ENCODE results near the gene MAP4K3.

DNA sequence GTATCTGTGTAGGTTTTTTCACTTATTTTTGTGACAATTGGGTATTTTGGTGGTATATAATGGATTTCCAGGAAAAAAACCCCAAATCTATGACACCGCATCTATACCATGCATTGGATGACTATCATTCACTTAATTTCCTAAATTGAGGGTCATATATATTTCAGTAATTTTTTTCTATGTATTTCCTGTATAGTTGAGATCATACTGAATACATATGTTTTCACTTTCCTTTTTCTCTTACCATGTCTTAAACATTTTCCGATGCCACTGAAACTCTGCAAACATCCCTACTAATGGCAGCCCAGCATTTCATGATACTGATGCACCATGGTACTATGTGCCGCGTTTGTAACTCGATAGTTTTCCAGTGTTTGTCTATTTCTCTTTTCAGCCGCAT is 233.7 kb downstream of the MAP4K3 start:
- no peak for TF ChIP-seq POLR2A (IDR thresholded peaks at IDR 0.05)
- TF ChIP-seq, protein P1, sequence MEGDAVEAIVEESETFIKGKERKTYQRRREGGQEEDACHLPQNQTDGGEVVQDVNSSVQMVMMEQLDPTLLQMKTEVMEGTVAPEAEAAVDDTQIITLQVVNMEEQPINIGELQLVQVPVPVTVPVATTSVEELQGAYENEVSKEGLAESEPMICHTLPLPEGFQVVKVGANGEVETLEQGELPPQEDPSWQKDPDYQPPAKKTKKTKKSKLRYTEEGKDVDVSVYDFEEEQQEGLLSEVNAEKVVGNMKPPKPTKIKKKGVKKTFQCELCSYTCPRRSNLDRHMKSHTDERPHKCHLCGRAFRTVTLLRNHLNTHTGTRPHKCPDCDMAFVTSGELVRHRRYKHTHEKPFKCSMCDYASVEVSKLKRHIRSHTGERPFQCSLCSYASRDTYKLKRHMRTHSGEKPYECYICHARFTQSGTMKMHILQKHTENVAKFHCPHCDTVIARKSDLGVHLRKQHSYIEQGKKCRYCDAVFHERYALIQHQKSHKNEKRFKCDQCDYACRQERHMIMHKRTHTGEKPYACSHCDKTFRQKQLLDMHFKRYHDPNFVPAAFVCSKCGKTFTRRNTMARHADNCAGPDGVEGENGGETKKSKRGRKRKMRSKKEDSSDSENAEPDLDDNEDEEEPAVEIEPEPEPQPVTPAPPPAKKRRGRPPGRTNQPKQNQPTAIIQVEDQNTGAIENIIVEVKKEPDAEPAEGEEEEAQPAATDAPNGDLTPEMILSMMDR (IDR thresholded peaks at IDR 0.05) = no peak

All from thyroid gland (tissue), 4 donors.